ENCODE measurements around the gene TECPR2. TPM values are rescaled to one million over a fixed set of nuclear protein-coding genes. Genes with fewer than 3 reads are reported as not detected.

TECPR2 gene
- total and polyA plus RNA-seq, 2 of the 13 experiments (the other 11 are each of a cell fraction or from before 2014, with no cell fraction given): 3.5 to 5.7 TPM

GRCh38 chr14:102424923-102425322 is 62.2 kb downstream of the TECPR2 start (continued):
- TF ChIP-seq PHF21A (CRISPR knock-in tag; IDR thresholded peaks at IDR 0.05): no peak
- TF ChIP-seq ZBTB42 (CRISPR knock-in tag; IDR thresholded peaks at IDR 0.05): no peak
- TF ChIP-seq ZNF543 (CRISPR knock-in tag; IDR thresholded peaks at IDR 0.05): no peak
- TF ChIP-seq ZMYM3 (CRISPR knock-in tag; IDR thresholded peaks at IDR 0.05): no peak
- TF ChIP-seq ZNF431 (CRISPR knock-in tag; IDR thresholded peaks at IDR 0.05; ENCODE audit: borderline replicate concordance, low read depth): no peak
- no peak for TF ChIP-seq ZNF496 (CRISPR knock-in tag; IDR thresholded peaks at IDR 0.05; ENCODE audit: insufficient replicate concordance)

DNA sequence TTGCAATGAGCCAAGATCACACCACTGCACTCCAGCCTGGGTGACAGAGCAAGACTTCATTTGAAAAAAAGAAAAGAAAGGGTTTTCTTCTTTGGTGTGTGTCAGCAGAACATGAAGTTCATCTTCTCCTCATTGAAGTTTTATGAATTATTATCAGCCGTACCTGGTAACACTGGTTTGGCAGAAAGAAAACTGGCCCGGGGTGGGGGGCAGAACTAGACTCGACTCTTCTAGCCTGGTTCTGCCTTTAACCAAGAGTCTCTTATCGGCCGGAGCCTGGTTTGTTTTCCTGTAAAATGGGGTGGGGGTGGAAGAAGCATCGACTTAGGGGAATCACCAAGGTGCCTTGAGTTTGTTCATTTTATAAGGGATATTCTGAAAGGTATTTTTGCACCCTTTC is 64.1 kb downstream of the TECPR2 start:
- WGBS (ENCODE audit: low lambda C conversion rate): 92% methylated on average over 6 of the region's 6 CpGs
- Histone ChIP-seq H3K27ac (ENCODE audit: extremely low read length, insufficient read depth, low read length) (no peak overlapping the region), H4K20me1 (ENCODE audit: insufficient read depth, low read length) (no peaks in the 10 kb centered on the region), H3K79me2 (ENCODE audit: insufficient read depth, low read length) (no peaks in the 10 kb centered on the region), H3K9ac (ENCODE audit: insufficient read depth, low read depth, low read length) (no peak overlapping the region), H3K4me3 (replicated peaks in 1 of 3; ENCODE audit: insufficient read depth in 1 of 3, low read depth in 2 of 3, low read length in 3 of 3) (no peak overlapping the region), H3K36me3 (replicated peaks in 1 of 2; ENCODE audit: control insufficient read depth in 1 of 2, insufficient read depth in 2 of 2, low read length in 2 of 2) (0 out of 5 replicates have a peak, but pooled peaks cover 0 to 8% of the 10 kb centered on the region in 2 experiments), H3K4me1 (ENCODE audit: insufficient read depth, low read length) (peaks cover 11% of the 10 kb centered on the region; the same call in 1 of the 2 replicates), H3K4me2 (ENCODE audit: low read depth, low read length) (no peak overlapping the region), H2AFZ (ENCODE audit: low read length) (no peak overlapping the region), H3K27me3 (ENCODE audit: control insufficient read depth in 1 of 2, insufficient read depth in 2 of 2, low read length in 2 of 2) (no peaks in the 10 kb centered on the region), H3K9me3 (ENCODE audit: low read length) (no peaks in the 10 kb centered on the region)
- FAIRE-seq: no peak
- ChIA-PET CTCF (ENCODE audit: low intra/inter-chr PET ratio, low total read pairs) (no interaction called here), POLR2A (no interaction called here)
- intact Hi-C loops (cut with micrococcal nuclease; ENCODE audit: unreplicated experiment) (no loop called here), in situ Hi-C loops (cut with HindIII; ENCODE audit: extremely low pct_ligation_motif_present, low pct_unique_long_range_greater_than_20kb) (no loop called here)
- DNase-seq (ENCODE audit: low spot score): no peak
- ATAC-seq: no peak
- no TSS peak for BruUV-seq (replicated peaks)
- TF ChIP-seq FOXA3 (CRISPR knock-in tag; IDR thresholded peaks at IDR 0.05): no peak
- no peak for TF ChIP-seq EED (CRISPR knock-in tag; IDR thresholded peaks at IDR 0.05)
- no peak for TF ChIP-seq ZNF274 (CRISPR knock-in tag; IDR thresholded peaks at IDR 0.05)
- TF ChIP-seq, protein P1, sequence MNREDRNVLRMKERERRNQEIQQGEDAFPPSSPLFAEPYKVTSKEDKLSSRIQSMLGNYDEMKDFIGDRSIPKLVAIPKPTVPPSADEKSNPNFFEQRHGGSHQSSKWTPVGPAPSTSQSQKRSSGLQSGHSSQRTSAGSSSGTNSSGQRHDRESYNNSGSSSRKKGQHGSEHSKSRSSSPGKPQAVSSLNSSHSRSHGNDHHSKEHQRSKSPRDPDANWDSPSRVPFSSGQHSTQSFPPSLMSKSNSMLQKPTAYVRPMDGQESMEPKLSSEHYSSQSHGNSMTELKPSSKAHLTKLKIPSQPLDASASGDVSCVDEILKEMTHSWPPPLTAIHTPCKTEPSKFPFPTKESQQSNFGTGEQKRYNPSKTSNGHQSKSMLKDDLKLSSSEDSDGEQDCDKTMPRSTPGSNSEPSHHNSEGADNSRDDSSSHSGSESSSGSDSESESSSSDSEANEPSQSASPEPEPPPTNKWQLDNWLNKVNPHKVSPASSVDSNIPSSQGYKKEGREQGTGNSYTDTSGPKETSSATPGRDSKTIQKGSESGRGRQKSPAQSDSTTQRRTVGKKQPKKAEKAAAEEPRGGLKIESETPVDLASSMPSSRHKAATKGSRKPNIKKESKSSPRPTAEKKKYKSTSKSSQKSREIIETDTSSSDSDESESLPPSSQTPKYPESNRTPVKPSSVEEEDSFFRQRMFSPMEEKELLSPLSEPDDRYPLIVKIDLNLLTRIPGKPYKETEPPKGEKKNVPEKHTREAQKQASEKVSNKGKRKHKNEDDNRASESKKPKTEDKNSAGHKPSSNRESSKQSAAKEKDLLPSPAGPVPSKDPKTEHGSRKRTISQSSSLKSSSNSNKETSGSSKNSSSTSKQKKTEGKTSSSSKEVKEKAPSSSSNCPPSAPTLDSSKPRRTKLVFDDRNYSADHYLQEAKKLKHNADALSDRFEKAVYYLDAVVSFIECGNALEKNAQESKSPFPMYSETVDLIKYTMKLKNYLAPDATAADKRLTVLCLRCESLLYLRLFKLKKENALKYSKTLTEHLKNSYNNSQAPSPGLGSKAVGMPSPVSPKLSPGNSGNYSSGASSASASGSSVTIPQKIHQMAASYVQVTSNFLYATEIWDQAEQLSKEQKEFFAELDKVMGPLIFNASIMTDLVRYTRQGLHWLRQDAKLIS (CRISPR knock-in tag; IDR thresholded peaks at IDR 0.05): no peak
- TF ChIP-seq, protein P2, sequence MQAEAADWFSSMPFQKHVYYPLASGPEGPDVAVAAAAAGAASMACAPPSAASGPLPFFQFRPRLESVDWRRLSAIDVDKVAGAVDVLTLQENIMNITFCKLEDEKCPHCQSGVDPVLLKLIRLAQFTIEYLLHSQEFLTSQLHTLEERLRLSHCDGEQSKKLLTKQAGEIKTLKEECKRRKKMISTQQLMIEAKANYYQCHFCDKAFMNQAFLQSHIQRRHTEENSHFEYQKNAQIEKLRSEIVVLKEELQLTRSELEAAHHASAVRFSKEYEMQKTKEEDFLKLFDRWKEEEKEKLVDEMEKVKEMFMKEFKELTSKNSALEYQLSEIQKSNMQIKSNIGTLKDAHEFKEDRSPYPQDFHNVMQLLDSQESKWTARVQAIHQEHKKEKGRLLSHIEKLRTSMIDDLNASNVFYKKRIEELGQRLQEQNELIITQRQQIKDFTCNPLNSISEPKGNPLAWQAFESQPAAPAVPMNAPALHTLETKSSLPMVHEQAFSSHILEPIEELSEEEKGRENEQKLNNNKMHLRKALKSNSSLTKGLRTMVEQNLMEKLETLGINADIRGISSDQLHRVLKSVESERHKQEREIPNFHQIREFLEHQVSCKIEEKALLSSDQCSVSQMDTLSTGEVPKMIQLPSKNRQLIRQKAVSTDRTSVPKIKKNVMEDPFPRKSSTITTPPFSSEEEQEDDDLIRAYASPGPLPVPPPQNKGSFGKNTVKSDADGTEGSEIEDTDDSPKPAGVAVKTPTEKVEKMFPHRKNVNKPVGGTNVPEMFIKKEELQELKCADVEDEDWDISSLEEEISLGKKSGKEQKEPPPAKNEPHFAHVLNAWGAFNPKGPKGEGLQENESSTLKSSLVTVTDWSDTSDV (CRISPR knock-in tag; IDR thresholded peaks at IDR 0.05): no peak
- TF ChIP-seq KLF6 (CRISPR knock-in tag; IDR thresholded peaks at IDR 0.05): no peak
- TF ChIP-seq, protein P3, sequence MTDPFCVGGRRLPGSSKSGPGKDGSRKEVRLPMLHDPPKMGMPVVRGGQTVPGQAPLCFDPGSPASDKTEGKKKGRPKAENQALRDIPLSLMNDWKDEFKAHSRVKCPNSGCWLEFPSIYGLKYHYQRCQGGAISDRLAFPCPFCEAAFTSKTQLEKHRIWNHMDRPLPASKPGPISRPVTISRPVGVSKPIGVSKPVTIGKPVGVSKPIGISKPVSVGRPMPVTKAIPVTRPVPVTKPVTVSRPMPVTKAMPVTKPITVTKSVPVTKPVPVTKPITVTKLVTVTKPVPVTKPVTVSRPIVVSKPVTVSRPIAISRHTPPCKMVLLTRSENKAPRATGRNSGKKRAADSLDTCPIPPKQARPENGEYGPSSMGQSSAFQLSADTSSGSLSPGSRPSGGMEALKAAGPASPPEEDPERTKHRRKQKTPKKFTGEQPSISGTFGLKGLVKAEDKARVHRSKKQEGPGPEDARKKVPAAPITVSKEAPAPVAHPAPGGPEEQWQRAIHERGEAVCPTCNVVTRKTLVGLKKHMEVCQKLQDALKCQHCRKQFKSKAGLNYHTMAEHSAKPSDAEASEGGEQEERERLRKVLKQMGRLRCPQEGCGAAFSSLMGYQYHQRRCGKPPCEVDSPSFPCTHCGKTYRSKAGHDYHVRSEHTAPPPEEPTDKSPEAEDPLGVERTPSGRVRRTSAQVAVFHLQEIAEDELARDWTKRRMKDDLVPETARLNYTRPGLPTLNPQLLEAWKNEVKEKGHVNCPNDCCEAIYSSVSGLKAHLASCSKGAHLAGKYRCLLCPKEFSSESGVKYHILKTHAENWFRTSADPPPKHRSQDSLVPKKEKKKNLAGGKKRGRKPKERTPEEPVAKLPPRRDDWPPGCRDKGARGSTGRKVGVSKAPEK (CRISPR knock-in tag; IDR thresholded peaks at IDR 0.05; ENCODE audit: borderline replicate concordance): no peak
- TF ChIP-seq, protein P4, sequence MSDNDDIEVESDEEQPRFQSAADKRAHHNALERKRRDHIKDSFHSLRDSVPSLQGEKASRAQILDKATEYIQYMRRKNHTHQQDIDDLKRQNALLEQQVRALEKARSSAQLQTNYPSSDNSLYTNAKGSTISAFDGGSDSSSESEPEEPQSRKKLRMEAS (IDR thresholded peaks at IDR 0.05): no peak
- TF ChIP-seq ZNF501 (CRISPR knock-in tag; IDR thresholded peaks at IDR 0.05): no peak
